SJCRH30 (cell line): ENCODE results near the gene PPP2R5C. TPM values are rescaled to one million over a fixed set of nuclear protein-coding genes. Genes with fewer than 3 reads are reported as not detected.
"Not testable (repeated sequence)": the region's sequence is repeated elsewhere in the genome, so short reads cannot be mapped to it uniquely, and the experiment has no call there.

ENCODE experiments used
- DNase-seq, 2 experiments: peaks; one replicate each; pipeline ENCODE4 v3.0.0-alpha.2; 2015 to 2020
- H3K27ac ChIP-seq: fragments of 250-450 bp; sonication (Bioruptor Pico); 2 replicates; pipeline ENCODE4 v1.5.1; 2020; ENCODE audit warnings: mild to moderate bottlenecking, moderate library complexity
- H3K27me3 ChIP-seq: fragments of 250-450 bp; sonication (Bioruptor Pico); 2 replicates; pipeline ENCODE4 v1.5.1; 2020; ENCODE audit warnings: mild to moderate bottlenecking, moderate library complexity
- H3K36me3 ChIP-seq: fragments of 250-450 bp; sonication (Bioruptor Pico); 2 replicates; pipeline ENCODE4 v1.5.1; 2020; ENCODE audit warnings: mild to moderate bottlenecking, moderate library complexity
- H3K4me1 ChIP-seq: fragments of 250-450 bp; sonication (Bioruptor Pico); 2 replicates; pipeline ENCODE4 v1.5.1; 2020; ENCODE audit warnings: mild to moderate bottlenecking, moderate library complexity
- H3K4me3 ChIP-seq: fragments of 250-450 bp; sonication (Bioruptor Pico); 2 replicates; pipeline ENCODE4 v1.5.1; 2020; ENCODE audit warnings: mild to moderate bottlenecking, moderate library complexity
- H3K9me3 ChIP-seq: fragments of 250-450 bp; sonication (Bioruptor Pico); replicated peaks from 2 replicates; pipeline ENCODE4 v1.5.1; 2020; ENCODE audit warnings: mild to moderate bottlenecking, moderate library complexity
- total RNA-seq: library from RNA; depleted of rRNA; stranded (reverse); fragments of >200 nt; shearing (Covaris generic); gene quantifications from 2 replicates; pipeline ENCODE4 v1.2.3, GENCODE V29; 2014

The PPP2R5C gene
- total RNA-seq, 1 experiment from 2014 or later = 161 TPM

- peaks cover 8% of the 10 kb centered on the region; the same call in 1 of the 2 replicates for H3K27me3 ChIP-seq
- H3K4me3 ChIP-seq = no peak overlapping the region
- H3K4me1 ChIP-seq = no peaks in the 10 kb centered on the region
- no peak overlapping the region for H3K27ac ChIP-seq
- no peak for DNase-seq
- no peaks in the 10 kb centered on the region for H3K36me3 ChIP-seq
- H3K9me3 ChIP-seq = no peaks in the 10 kb centered on the region
Measured at GRCh38 chr14:101721111-101721510, 40.4 kb upstream of the PPP2R5C start.

- Histone ChIP-seq H3K4me3 (no peak overlapping the region), H3K27me3 (peaks cover 8% of the 10 kb centered on the region; the same call in 1 of the 2 replicates), H3K27ac (no peak overlapping the region), H3K36me3 (no peaks in the 10 kb centered on the region), H3K9me3 (no peaks in the 10 kb centered on the region), H3K4me1 (no peaks in the 10 kb centered on the region)
- DNase-seq = no peak
Measured at GRCh38 chr14:101721951-101722661, 39.4 kb upstream of the PPP2R5C start.

- H3K4me3 ChIP-seq = no peak overlapping the region
- no peak overlapping the region for H3K27ac ChIP-seq
- DNase-seq = no peak
- H3K36me3 ChIP-seq = no peaks in the 10 kb centered on the region
- H3K9me3 ChIP-seq = no peaks in the 10 kb centered on the region
- H3K27me3 ChIP-seq = peaks cover 8% of the 10 kb centered on the region; the same call in 1 of the 2 replicates
- no peaks in the 10 kb centered on the region for H3K4me1 ChIP-seq
Measured at GRCh38 chr14:101723061-101723595, 38.4 kb upstream of the PPP2R5C start.

DNA sequence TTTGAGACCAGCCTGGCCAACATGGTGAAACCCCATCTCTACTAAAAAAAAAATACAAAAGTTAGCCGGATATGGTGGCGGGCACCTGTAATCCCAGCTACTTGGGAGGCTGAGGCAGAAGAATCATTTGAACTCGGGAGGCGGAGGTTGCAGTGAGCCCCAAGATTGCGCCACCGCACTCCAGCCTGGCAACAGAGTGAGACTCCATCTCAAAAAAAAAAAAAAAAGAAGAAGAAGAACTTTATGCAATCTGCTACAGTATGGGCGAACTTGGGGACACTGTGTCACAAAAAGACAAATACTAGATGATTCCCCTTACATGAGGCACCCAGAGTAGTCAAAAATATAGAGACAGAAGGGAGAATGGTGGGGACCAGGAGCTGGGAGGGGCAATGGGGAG lies 35.9 kb upstream of the PPP2R5C start:
- not testable (repeated sequence) for H3K27me3 ChIP-seq, H3K9me3 ChIP-seq, H3K4me1 ChIP-seq, H3K36me3 ChIP-seq, H3K4me3 ChIP-seq, DNase-seq, H3K27ac ChIP-seq

- Histone ChIP-seq H3K4me3 (no peak overlapping the region), H3K36me3 (no peaks in the 10 kb centered on the region), H3K27me3 (no peaks in the 10 kb centered on the region), H3K27ac (no peak overlapping the region), H3K9me3 (no peaks in the 10 kb centered on the region), H3K4me1 (peaks cover 1% of the 10 kb centered on the region; the same call in 1 of the 2 replicates)
- no peak for DNase-seq
Measured at GRCh38 chr14:101726295-101726953, 35.1 kb upstream of the PPP2R5C start.

DNA sequence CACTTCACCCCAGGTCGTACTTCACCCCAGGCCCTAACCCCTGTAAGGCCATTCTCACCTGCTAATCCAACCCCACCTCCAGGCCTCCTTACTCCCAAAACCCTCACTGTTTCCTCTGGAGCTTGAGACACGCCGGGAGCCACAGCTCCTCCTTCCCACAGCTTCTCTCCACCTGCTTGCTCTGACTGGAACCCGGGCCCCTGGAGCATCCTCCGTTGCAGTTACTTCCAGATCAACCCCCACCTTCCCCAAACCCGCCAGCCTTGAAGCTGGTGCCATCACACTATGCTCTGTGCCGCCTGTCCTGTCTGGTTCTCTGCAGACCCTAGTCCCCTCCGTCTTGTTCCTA lies 34.6 kb upstream of the PPP2R5C start:
- DNase-seq = no peak

GRCh38 chr14:101727611-101728366 lies 33.7 kb upstream of the PPP2R5C start:
- H3K4me1 ChIP-seq = peaks cover 3% of the 10 kb centered on the region; the same call in 1 of the 2 replicates
- no peaks in the 10 kb centered on the region; the same call in 1 of the 2 replicates for H3K27me3 ChIP-seq
- DNase-seq = no peak
- H3K9me3 ChIP-seq = no peaks in the 10 kb centered on the region
- no peaks in the 10 kb centered on the region for H3K36me3 ChIP-seq
- H3K4me3 ChIP-seq = no peak overlapping the region
- no peak overlapping the region for H3K27ac ChIP-seq

More for the DNA sequence above, 34.6 kb upstream of the PPP2R5C start:
- H3K9me3 ChIP-seq = no peaks in the 10 kb centered on the region
- H3K36me3 ChIP-seq = no peaks in the 10 kb centered on the region
- H3K4me1 ChIP-seq = peaks cover 3% of the 10 kb centered on the region; the same call in 1 of the 2 replicates
- H3K4me3 ChIP-seq = no peak overlapping the region
- H3K27ac ChIP-seq = no peak overlapping the region
- H3K27me3 ChIP-seq = no peaks in the 10 kb centered on the region

- no peak for DNase-seq
- peaks cover 3% of the 10 kb centered on the region; the same call in 1 of the 2 replicates for H3K4me1 ChIP-seq
- no peak overlapping the region for H3K4me3 ChIP-seq
- H3K36me3 ChIP-seq = no peaks in the 10 kb centered on the region
- H3K9me3 ChIP-seq = no peaks in the 10 kb centered on the region
- H3K27ac ChIP-seq = no peak overlapping the region
- no peaks in the 10 kb centered on the region; the same call in 1 of the 2 replicates for H3K27me3 ChIP-seq
Measured at GRCh38 chr14:101728367-101728742, 33.2 kb upstream of the PPP2R5C start.

DNA sequence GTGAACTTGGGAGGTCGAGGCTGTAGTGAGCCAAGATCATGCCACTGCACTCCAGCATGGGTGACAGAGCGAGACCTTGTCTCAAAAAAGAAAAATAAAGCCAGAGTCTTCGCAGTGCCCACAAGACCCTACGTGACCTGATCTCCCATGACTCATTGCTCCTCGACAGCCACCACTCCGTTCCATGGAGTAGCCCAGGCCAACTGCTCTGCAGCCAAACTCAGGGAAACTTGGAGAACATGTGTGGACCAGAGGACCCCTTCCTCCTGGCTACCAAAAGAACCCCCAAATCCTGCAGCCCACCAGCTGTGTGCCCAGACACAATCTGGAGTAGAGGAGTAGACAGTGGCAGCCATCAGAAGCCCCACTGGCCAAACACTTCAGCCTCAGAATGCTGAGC lies 32.1 kb upstream of the PPP2R5C start:
- Histone ChIP-seq H3K9me3 (no peaks in the 10 kb centered on the region), H3K4me3 (no peak overlapping the region), H3K27me3 (no peaks in the 10 kb centered on the region; the same call in 1 of the 2 replicates), H3K36me3 (no peaks in the 10 kb centered on the region), H3K27ac (no peak overlapping the region), H3K4me1 (peaks cover 3% of the 10 kb centered on the region; the same call in 1 of the 2 replicates)
- DNase-seq = no peak

GRCh38 chr14:101730157-101730556 lies 31.4 kb upstream of the PPP2R5C start:
- not testable (repeated sequence) for H3K4me1 ChIP-seq, H3K9me3 ChIP-seq, H3K27me3 ChIP-seq, DNase-seq, H3K4me3 ChIP-seq, H3K27ac ChIP-seq, H3K36me3 ChIP-seq

DNA sequence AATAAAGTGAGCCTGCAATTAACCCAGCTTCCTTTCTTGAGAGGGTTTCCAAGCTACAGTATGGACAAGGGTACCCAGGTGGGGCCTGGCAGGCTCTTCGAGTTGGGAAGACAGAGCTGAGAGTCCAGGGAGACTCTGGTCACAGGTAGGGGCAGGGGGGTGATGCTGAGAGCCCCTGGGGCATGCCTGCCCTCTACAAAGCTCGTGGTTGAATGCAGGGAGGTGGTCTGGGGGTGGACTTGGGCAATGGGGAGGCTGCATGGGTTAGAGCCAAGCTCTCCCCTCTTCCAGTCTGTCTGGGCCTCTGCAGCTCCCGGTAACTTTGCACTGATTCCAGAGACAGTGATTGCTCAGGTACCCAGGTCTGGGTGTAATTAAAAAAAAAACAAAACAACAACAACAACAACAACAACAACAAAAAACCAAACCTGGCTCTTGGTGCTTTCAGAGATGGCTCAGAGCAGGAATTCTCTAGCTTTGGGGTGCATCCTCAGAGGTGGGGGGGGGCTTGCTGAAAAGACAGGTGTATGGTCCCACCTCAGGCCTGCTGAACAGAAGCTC lies 30.8 kb upstream of the PPP2R5C start:
- no peak for DNase-seq
- H3K9me3 ChIP-seq = no peaks in the 10 kb centered on the region

GRCh38 chr14:101731187-101732080 lies 30.1 kb upstream of the PPP2R5C start:
- Histone ChIP-seq H3K27me3 (no peaks in the 10 kb centered on the region; the same call in 1 of the 2 replicates), H3K27ac (no peak overlapping the region), H3K36me3 (no peaks in the 10 kb centered on the region), H3K9me3 (no peaks in the 10 kb centered on the region), H3K4me3 (no peak overlapping the region), H3K4me1 (peaks cover 3% of the 10 kb centered on the region; the same call in 1 of the 2 replicates)
- no peak for DNase-seq

More for the DNA sequence above, 30.8 kb upstream of the PPP2R5C start:
- Histone ChIP-seq H3K27me3 (no peaks in the 10 kb centered on the region; the same call in 1 of the 2 replicates), H3K4me1 (peaks cover 3% of the 10 kb centered on the region; the same call in 1 of the 2 replicates), H3K36me3 (no peaks in the 10 kb centered on the region), H3K4me3 (no peak overlapping the region), H3K27ac (no peak overlapping the region)

DNA sequence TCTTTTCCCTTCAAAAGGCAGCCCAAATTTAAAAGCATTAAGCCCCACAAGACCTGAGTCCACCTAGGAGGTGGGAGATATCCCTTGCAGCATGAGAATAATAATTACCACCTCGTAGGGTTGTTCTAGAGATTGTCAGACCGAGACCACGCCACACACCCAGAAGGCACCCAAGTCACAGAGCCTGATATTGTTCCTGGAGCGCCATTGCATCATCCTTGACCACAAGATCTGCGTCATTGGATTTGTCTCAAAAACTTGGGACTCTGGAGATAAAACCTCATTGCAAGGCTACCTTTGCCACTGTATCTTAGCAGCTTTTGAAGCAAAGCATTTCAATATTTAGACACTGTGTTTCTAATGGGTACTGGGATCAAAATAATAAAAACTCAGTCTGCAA lies 29.4 kb upstream of the PPP2R5C start:
- Histone ChIP-seq H3K4me1 (peaks cover 3% of the 10 kb centered on the region; the same call in 1 of the 2 replicates), H3K27ac (no peak overlapping the region), H3K36me3 (no peaks in the 10 kb centered on the region), H3K4me3 (no peak overlapping the region), H3K9me3 (no peaks in the 10 kb centered on the region), H3K27me3 (no peaks in the 10 kb centered on the region; the same call in 1 of the 2 replicates)
- no peak for DNase-seq
